OCI-LY3 (cell line): ENCODE results near the gene TANGO2.

Experiments used
- EZH2phosphoT487 ChIP-seq: fragments of 200-600 bp; shearing (Covaris generic); IDR thresholded peaks from 2 replicates; pipeline ENCODE4 v1.6.1; 2018; ENCODE audit warnings: antibody characterized with exemption, mixed run types, low read depth
- TF ChIP-seq, protein P1 (sequence below): fragments of 200-600, 300-600 bp; sonication (generic); IDR thresholded peaks from 2 replicates; pipeline ENCODE4 v1.5.1; 2014; ENCODE audit warnings: antibody characterized with exemption, low read length, low read depth

DNA sequence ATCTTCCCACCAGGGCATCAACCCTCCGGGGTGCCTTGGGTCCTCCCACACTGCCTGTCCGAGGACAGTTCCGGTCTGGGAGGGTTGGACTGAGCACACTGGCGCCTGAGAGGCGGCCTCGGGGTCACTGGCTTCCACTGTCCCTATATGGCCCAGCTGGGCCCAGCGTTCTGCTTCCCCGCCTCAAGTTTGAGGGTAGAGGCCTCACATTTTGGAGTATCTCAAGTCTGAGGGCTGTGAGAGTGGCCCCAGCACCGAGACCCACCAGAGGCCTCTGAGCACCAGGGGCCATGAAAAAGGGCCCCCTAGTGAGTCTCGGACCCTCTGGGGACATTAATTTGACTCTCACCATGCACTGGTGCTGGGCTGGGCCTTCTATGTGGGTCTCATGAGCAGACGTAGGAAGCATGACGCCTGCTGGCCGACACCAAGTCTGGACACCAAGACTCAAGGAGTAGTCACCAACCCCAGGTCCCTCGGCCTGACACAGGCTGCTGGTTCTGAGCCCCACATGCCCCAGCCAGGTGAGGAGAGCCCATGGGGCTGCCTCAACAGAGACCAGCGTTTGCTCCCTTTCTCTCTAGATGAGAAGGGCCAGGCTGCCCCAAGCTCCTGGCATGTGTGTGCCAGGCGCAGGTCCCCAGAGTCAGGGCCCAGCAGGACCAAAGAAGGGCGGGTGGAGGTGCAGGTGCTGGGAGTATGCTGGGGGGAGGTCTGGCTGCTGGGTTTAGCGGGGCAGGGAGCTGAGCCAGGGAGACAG, 31.8 kb upstream of the TANGO2 start:
- TF ChIP-seq, protein P1, sequence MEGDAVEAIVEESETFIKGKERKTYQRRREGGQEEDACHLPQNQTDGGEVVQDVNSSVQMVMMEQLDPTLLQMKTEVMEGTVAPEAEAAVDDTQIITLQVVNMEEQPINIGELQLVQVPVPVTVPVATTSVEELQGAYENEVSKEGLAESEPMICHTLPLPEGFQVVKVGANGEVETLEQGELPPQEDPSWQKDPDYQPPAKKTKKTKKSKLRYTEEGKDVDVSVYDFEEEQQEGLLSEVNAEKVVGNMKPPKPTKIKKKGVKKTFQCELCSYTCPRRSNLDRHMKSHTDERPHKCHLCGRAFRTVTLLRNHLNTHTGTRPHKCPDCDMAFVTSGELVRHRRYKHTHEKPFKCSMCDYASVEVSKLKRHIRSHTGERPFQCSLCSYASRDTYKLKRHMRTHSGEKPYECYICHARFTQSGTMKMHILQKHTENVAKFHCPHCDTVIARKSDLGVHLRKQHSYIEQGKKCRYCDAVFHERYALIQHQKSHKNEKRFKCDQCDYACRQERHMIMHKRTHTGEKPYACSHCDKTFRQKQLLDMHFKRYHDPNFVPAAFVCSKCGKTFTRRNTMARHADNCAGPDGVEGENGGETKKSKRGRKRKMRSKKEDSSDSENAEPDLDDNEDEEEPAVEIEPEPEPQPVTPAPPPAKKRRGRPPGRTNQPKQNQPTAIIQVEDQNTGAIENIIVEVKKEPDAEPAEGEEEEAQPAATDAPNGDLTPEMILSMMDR: no peak
- TF ChIP-seq EZH2phosphoT487: no peak
